Suprapubic skin (tissue), 4 donors: ENCODE measurements around the gene PPAN. TPM values are rescaled to one million over a fixed set of nuclear protein-coding genes. Genes with fewer than 3 reads are reported as not detected.

Source experiments
- DNase-seq, 2 donors: peaks; one replicate each; pipeline ENCODE4 v3.0.0-alpha.2; 2019; ENCODE audit warnings: low spot score in 2 of 2
- H3K27ac ChIP-seq: fragments of 200-600 bp; sonication (generic); one replicate; pipeline ENCODE4 v1.5.1; 2019
- H3K27me3 ChIP-seq: fragments of 200-600 bp; sonication (generic); one replicate; pipeline ENCODE4 v1.5.1; 2019
- H3K36me3 ChIP-seq: fragments of 200-600 bp; sonication (generic); one replicate; pipeline ENCODE4 v1.5.1; 2019
- H3K4me1 ChIP-seq: fragments of 200-600 bp; sonication (generic); one replicate; pipeline ENCODE4 v1.5.1; 2019
- H3K4me3 ChIP-seq: fragments of 200-600 bp; sonication (generic); one replicate; pipeline ENCODE4 v1.5.1; 2019; ENCODE audit warnings: mild to moderate bottlenecking
- H3K9me3 ChIP-seq: fragments of 200-600 bp; sonication (generic); one replicate; pipeline ENCODE4 v1.5.1; 2019
- CTCF ChIP-seq, 2 donors: fragments of 200-600 bp in 1 of 2; fragments of 450-650 bp in 1 of 2; sonication (generic) in 1 of 2; IDR thresholded peaks; one replicate each; pipeline ENCODE4 v1.5.1; 2016 to 2019; ENCODE audit warnings: antibody characterized with exemption in 2 of 2, mild to moderate bottlenecking in 1 of 2, moderate library complexity in 1 of 2
- EP300 ChIP-seq: sonication (generic); formaldehyde crosslinking; IDR thresholded peaks from one replicate; pipeline ENCODE4 v1.6.1; 2017; ENCODE audit warnings: antibody characterized with exemption
- POLR2A ChIP-seq, 2 donors: fragments of 450-650 bp; IDR thresholded peaks; one replicate each; pipeline ENCODE4 v1.6.1; 2017; ENCODE audit warnings: antibody characterized with exemption in 2 of 2, mild to moderate bottlenecking in 2 of 2, moderate library complexity in 2 of 2
- POLR2AphosphoS5 ChIP-seq, 3 donors: sonication (generic); formaldehyde crosslinking; IDR thresholded peaks; one replicate each; pipeline ENCODE4 v1.6.1; 2017; ENCODE audit warnings: antibody characterized with exemption in 3 of 3
- WGBS: methylation state at CpG from one replicate; pipeline ENCODE4 v1.1.5; 2018; 5-methylcytosine and 5-hydroxymethylcytosine counted together
- total RNA-seq, 4 donors: library from RNA; depleted of rRNA; stranded (reverse); fragments of >200 nt; gene quantifications; one replicate each; pipeline ENCODE4 v1.1.0, GENCODE V29; 2016

PPAN gene
- total RNA-seq, 4 donors from 2014 or later, result 41.9 to 55.1 (median 46.8) TPM

GRCh38 chr19:10133596-10133995 lies 27.4 kb downstream of the PPAN start:
- no peak overlapping the region for H3K27ac ChIP-seq
- H3K27me3 ChIP-seq, result no peaks in the 10 kb centered on the region
- DNase-seq, result no peak
- H3K9me3 ChIP-seq, result no peaks in the 10 kb centered on the region
- H3K36me3 ChIP-seq, result peaks cover 69% of the 10 kb centered on the region
- no peaks in the 10 kb centered on the region for H3K4me1 ChIP-seq
- 85% methylated on average over 11 of the region's 11 CpGs for WGBS
- H3K4me3 ChIP-seq, result no peak overlapping the region
- TF ChIP-seq POLR2AphosphoS5 (IDR thresholded peaks at IDR 0.05), result no peak
- TF ChIP-seq CTCF (IDR thresholded peaks at IDR 0.05), result no peak
- TF ChIP-seq POLR2A (IDR thresholded peaks at IDR 0.05), result no peak
- no peak for TF ChIP-seq EP300

GRCh38 chr19:10134040-10134439 lies 27.9 kb downstream of the PPAN start:
- Histone ChIP-seq H3K36me3 (peaks cover 70% of the 10 kb centered on the region), H3K9me3 (no peaks in the 10 kb centered on the region), H3K4me1 (no peaks in the 10 kb centered on the region), H3K27ac (no peak overlapping the region), H3K4me3 (no peak overlapping the region), H3K27me3 (no peaks in the 10 kb centered on the region)
- no peak for DNase-seq
- 87% methylated on average over 4 of the region's 9 CpGs for whole genome bisulfite sequencing
- TF ChIP-seq POLR2AphosphoS5 (IDR thresholded peaks at IDR 0.05), result no peak
- TF ChIP-seq CTCF (IDR thresholded peaks at IDR 0.05), result no peak
- no peak for TF ChIP-seq POLR2A (IDR thresholded peaks at IDR 0.05)
- TF ChIP-seq EP300, result no peak

GRCh38 chr19:10135551-10136334 lies 29.6 kb downstream of the PPAN start:
- Histone ChIP-seq H3K27ac (no peak overlapping the region), H3K4me3 (no peak overlapping the region)
- WGBS, result 82% methylated on average over 32 of the region's 39 CpGs

GRCh38 chr19:10136936-10137335 lies 30.8 kb downstream of the PPAN start:
- no CpG with 5 or more reads among the region's 14 CpGs for WGBS
- no peak for DNase-seq
- Histone ChIP-seq H3K27me3 (no peaks in the 10 kb centered on the region), H3K4me1 (no peaks in the 10 kb centered on the region), H3K36me3 (peaks cover 94% of the 10 kb centered on the region), H3K27ac (no peak overlapping the region), H3K9me3 (no peaks in the 10 kb centered on the region), H3K4me3 (no peak overlapping the region)
- TF ChIP-seq POLR2A (IDR thresholded peaks at IDR 0.05), result no peak
- no peak for TF ChIP-seq EP300
- TF ChIP-seq POLR2AphosphoS5 (IDR thresholded peaks at IDR 0.05), result no peak

More at GRCh38 chr19:10135551-10136334, 29.6 kb downstream of the PPAN start:
- Histone ChIP-seq H3K4me1 (no peaks in the 10 kb centered on the region), H3K36me3 (peaks cover 82% of the 10 kb centered on the region), H3K9me3 (no peaks in the 10 kb centered on the region), H3K27me3 (no peaks in the 10 kb centered on the region)
- DNase-seq, result no peak
- TF ChIP-seq CTCF (IDR thresholded peaks at IDR 0.05) (no peak), EP300 (no peak), POLR2A (IDR thresholded peaks at IDR 0.05) (no peak), POLR2AphosphoS5 (IDR thresholded peaks at IDR 0.05) (no peak)

- Histone ChIP-seq H3K27me3 (no peaks in the 10 kb centered on the region), H3K4me1 (no peaks in the 10 kb centered on the region), H3K36me3 (peaks cover 99% of the 10 kb centered on the region), H3K4me3 (no peak overlapping the region), H3K9me3 (no peaks in the 10 kb centered on the region), H3K27ac (no peak overlapping the region)
- WGBS, result 84% methylated on average over 12 of the region's 38 CpGs
- TF ChIP-seq POLR2A (IDR thresholded peaks at IDR 0.05) (no peak), EP300 (no peak), POLR2AphosphoS5 (IDR thresholded peaks at IDR 0.05) (no peak), CTCF (IDR thresholded peaks at IDR 0.05) (no peak)
- DNase-seq, result no peak
Observed at GRCh38 chr19:10137751-10138682, 31.9 kb downstream of the PPAN start.
